Peyer's patch (tissue), 4 donors: ENCODE measurements around the gene SUMO4.

Source experiments
- POLR2A ChIP-seq, 2 donors: fragments of 450-650 bp; IDR thresholded peaks; one replicate each; pipeline ENCODE4 v1.5.1; 2017; ENCODE audit warnings: antibody characterized with exemption in 2 of 2, mild to moderate bottlenecking in 2 of 2, moderate library complexity in 2 of 2
- TF ChIP-seq, protein P1 (sequence below), 6 experiments: fragments of 450-650 bp in 4 of 6; fragments of 200-600 bp in 2 of 6; sonication (generic) in 1 of 6; IDR thresholded peaks; one replicate each; pipeline ENCODE4 v1.5.1; 2017 to 2019; ENCODE audit warnings: antibody characterized with exemption in 6 of 6, mild to moderate bottlenecking in 3 of 6, moderate library complexity in 1 of 6

GRCh38 chr6:149425754-149426153, 25.7 kb downstream of the SUMO4 start:
- TF ChIP-seq POLR2A (IDR thresholded peaks at IDR 0.05): no peak
- TF ChIP-seq, protein P1, sequence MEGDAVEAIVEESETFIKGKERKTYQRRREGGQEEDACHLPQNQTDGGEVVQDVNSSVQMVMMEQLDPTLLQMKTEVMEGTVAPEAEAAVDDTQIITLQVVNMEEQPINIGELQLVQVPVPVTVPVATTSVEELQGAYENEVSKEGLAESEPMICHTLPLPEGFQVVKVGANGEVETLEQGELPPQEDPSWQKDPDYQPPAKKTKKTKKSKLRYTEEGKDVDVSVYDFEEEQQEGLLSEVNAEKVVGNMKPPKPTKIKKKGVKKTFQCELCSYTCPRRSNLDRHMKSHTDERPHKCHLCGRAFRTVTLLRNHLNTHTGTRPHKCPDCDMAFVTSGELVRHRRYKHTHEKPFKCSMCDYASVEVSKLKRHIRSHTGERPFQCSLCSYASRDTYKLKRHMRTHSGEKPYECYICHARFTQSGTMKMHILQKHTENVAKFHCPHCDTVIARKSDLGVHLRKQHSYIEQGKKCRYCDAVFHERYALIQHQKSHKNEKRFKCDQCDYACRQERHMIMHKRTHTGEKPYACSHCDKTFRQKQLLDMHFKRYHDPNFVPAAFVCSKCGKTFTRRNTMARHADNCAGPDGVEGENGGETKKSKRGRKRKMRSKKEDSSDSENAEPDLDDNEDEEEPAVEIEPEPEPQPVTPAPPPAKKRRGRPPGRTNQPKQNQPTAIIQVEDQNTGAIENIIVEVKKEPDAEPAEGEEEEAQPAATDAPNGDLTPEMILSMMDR (IDR thresholded peaks at IDR 0.05): no peak
